HCT116 (cell line): ENCODE data around the gene ZMYND11. TPM values are rescaled to one million over a fixed set of nuclear protein-coding genes. Genes with fewer than 3 reads are reported as not detected.

Experiments used
- ATAC-seq: fragments of 200-7000 bp; cut with Tn5 transposase; 2 replicates; pipeline ENCODE4 v1.9.1; 2020; ENCODE audit warnings: mild to moderate bottlenecking, moderate library complexity
- BruUV-seq: library from RNA; stranded (reverse); fragments of 400-500 nt; replicated peaks from 2 replicates; lab custom pipeline; 2021; lab: Mats Ljungman, UMichigan
- CTCF ChIA-PET: fragments of 300-600 bp; sonication (Branson Sonifier 250); formaldehyde crosslinking; loops from one replicate; lab custom pipeline; 2021; ENCODE audit warnings: antibody characterized with exemption; lab: Charles Lee
- POLR2A ChIA-PET: fragments of 300-600, 350-600 bp; sonication (Branson Sonifier 250); formaldehyde crosslinking; loops from one replicate; lab custom pipeline; 2021; ENCODE audit warnings: antibody characterized with exemption; lab: Charles Lee
- RAD21 ChIA-PET, 2 experiments: fragments of 300-600 bp; sonication (Branson Sonifier 250); formaldehyde crosslinking; loops; one replicate each; lab custom pipeline; 2023; ENCODE audit warnings: low total read pairs in 2 of 2; ENCODE audit not compliant: uncharacterized antibody in 2 of 2, unreplicated experiment in 2 of 2, low non-redundant PET in 1 of 2; lab: Charles Lee
- DNase-seq: peaks from one replicate; pipeline ENCODE4 v3.0.0-alpha.2; 2010; ENCODE audit warnings: low read depth, low spot score
- H2AFZ ChIP-seq: fragments of 200-600 bp; shearing (Covaris generic), sonication (generic); 2 replicates; pipeline ENCODE4 v1.6.1; 2017; ENCODE audit warnings: low read depth, mixed run types, mixed read lengths, antibody characterized with exemption, low read length; ENCODE audit not compliant: poor library complexity, severe bottlenecking
- H3K27ac ChIP-seq: 2 replicates; pipeline ENCODE4 v1.5.1; 2012; ENCODE audit warnings: low read depth, low read length
- H3K27me3 ChIP-seq: fragments of 200-600 bp; sonication (generic); 2 replicates; pipeline ENCODE4 v1.6.1; 2016; ENCODE audit warnings: mixed run types, low read length, mixed read lengths; ENCODE audit not compliant: insufficient read depth
- H3K36me3 ChIP-seq, 2 experiments: fragments of 200-500 bp in 1 of 2; fragments of 200-600 bp in 1 of 2; sonication (Bioruptor generic) in 1 of 2; sonication (generic) in 1 of 2; 2 replicates each; pipeline versions ENCODE4 v1.5.1 to v1.6.1; 2014 to 2016; ENCODE audit warnings: low read length in 2 of 2, inconsistent platforms in 1 of 2, mixed read lengths in 1 of 2, mixed run types in 1 of 2; ENCODE audit not compliant: insufficient read depth in 2 of 2, control insufficient read depth in 1 of 2
- H3K4me1 ChIP-seq, 2 experiments: fragments of 200-600 bp in 1 of 2; sonication (generic) in 1 of 2; 2 replicates each; pipeline versions ENCODE4 v1.5.1 to v1.6.1; 2012 to 2017; ENCODE audit warnings: low read length in 2 of 2, inconsistent platforms in 1 of 2, mild to moderate bottlenecking in 1 of 2, mixed read lengths in 1 of 2, mixed run types in 1 of 2, moderate library complexity in 1 of 2; ENCODE audit not compliant: insufficient read depth in 2 of 2, control insufficient read depth in 1 of 2
- H3K4me2 ChIP-seq: fragments of 200-600 bp; sonication (generic); 2 replicates; pipeline ENCODE4 v1.6.1; 2017; ENCODE audit warnings: mixed run types, low read length, mixed read lengths
- H3K4me3 ChIP-seq, 2 experiments: fragments of 200-600 bp in 1 of 2; sonication (generic) in 1 of 2; replicated peaks in 1 of 2; 2 replicates each; pipeline ENCODE4 v1.5.1; 2011 to 2016; ENCODE audit warnings: low read length in 2 of 2, control low read depth in 1 of 2, low read depth in 1 of 2, mild to moderate bottlenecking in 1 of 2, mixed read lengths in 1 of 2, mixed run types in 1 of 2
- H3K79me2 ChIP-seq: fragments of 200-600 bp; sonication (generic); 2 replicates; pipeline ENCODE4 v1.6.1; 2017; ENCODE audit warnings: mild to moderate bottlenecking, mixed run types, low read length, moderate library complexity, mixed read lengths; ENCODE audit not compliant: insufficient read depth
- H3K9ac ChIP-seq: fragments of 200-600 bp; sonication (generic); 2 replicates; pipeline ENCODE4 v1.6.1; 2016; ENCODE audit warnings: low read length, mixed read lengths
- H3K9me2 ChIP-seq: fragments of 200-600 bp; sonication (generic), shearing (Covaris generic); 2 replicates; pipeline ENCODE4 v1.6.1; 2017; ENCODE audit warnings: mixed run types, mild to moderate bottlenecking, moderate library complexity; ENCODE audit not compliant: insufficient read depth
- H3K9me3 ChIP-seq, 2 experiments: fragments of 200-500 bp in 1 of 2; fragments of 200-600 bp in 1 of 2; sonication (Bioruptor generic) in 1 of 2; sonication (generic) in 1 of 2; 2 replicates each; pipeline ENCODE4 v1.6.1; 2014 to 2017; ENCODE audit warnings: low read length in 2 of 2, mixed read lengths in 2 of 2, inconsistent platforms in 1 of 2, low read depth in 1 of 2, mild to moderate bottlenecking in 1 of 2, mixed run types in 1 of 2, moderate library complexity in 1 of 2; ENCODE audit not compliant: control insufficient read depth in 1 of 2, insufficient read depth in 1 of 2
- H4K20me1 ChIP-seq: fragments of 200-600 bp; sonication (generic), shearing (Covaris generic); 2 replicates; pipeline ENCODE4 v1.6.1; 2017; ENCODE audit warnings: mixed run types, mild to moderate bottlenecking, moderate library complexity; ENCODE audit not compliant: insufficient read depth
- ATF3 ChIP-seq: IDR thresholded peaks from 2 replicates; pipeline ENCODE4 v1.6.1; 2012
- CBX3 ChIP-seq: IDR thresholded peaks from 2 replicates; pipeline ENCODE4 v1.6.1; 2012; ENCODE audit warnings: low read depth
- CEBPB ChIP-seq: IDR thresholded peaks from 2 replicates; pipeline ENCODE4 v1.6.1; 2012; ENCODE audit warnings: low read depth
- EGR1 ChIP-seq: IDR thresholded peaks from 2 replicates; pipeline ENCODE4 v1.6.1; 2012; ENCODE audit warnings: low read depth
- ELF1 ChIP-seq: IDR thresholded peaks from 2 replicates; pipeline ENCODE4 v1.6.1; 2012; ENCODE audit warnings: low read depth, borderline replicate concordance
- EZH2 ChIP-seq: fragments of 200-600 bp; sonication (generic); IDR thresholded peaks from 2 replicates; pipeline ENCODE4 v1.6.1; 2017; ENCODE audit warnings: antibody characterized with exemption, mixed run types
- EZH2phosphoT487 ChIP-seq: fragments of 200-600 bp; IDR thresholded peaks from 2 replicates; pipeline ENCODE4 v1.6.1; 2018; ENCODE audit warnings: antibody characterized with exemption, borderline replicate concordance
- FOSL1 ChIP-seq: IDR thresholded peaks from 2 replicates; pipeline ENCODE4 v1.6.1; 2012; ENCODE audit warnings: low read depth
- JUND ChIP-seq: IDR thresholded peaks from 2 replicates; pipeline ENCODE4 v1.6.1; 2012
- MAX ChIP-seq: IDR thresholded peaks from 2 replicates; pipeline ENCODE4 v1.6.1; 2012
- POLR2AphosphoS5 ChIP-seq: IDR thresholded peaks from 2 replicates; pipeline ENCODE4 v1.6.1; 2011; ENCODE audit warnings: mild to moderate bottlenecking, low read depth, low read length, moderate library complexity
- RAD21 ChIP-seq: IDR thresholded peaks from 2 replicates; pipeline ENCODE4 v1.6.1; 2012; ENCODE audit warnings: low read depth, mild to moderate bottlenecking
- REST ChIP-seq: IDR thresholded peaks from 2 replicates; pipeline ENCODE4 v1.6.1; 2012; ENCODE audit warnings: low read depth
- SP1 ChIP-seq: IDR thresholded peaks from 2 replicates; pipeline ENCODE4 v1.6.1; 2012; ENCODE audit warnings: low read depth
- YY1 ChIP-seq: IDR thresholded peaks from 2 replicates; pipeline ENCODE4 v1.6.1; 2011; ENCODE audit warnings: low read length, low read depth, moderate library complexity, mild to moderate bottlenecking; ENCODE audit not compliant: insufficient replicate concordance; ENCODE audit errors: extremely low read depth
- ZNF274 ChIP-seq: fragments of 200-500 bp; sonication (Bioruptor generic); IDR thresholded peaks from 2 replicates; pipeline ENCODE4 v1.6.1; 2014; ENCODE audit warnings: mild to moderate bottlenecking, low read depth, low read length, inconsistent platforms
- intact Hi-C: fragments of 100-400 bp; cut with micrococcal nuclease; formaldehyde crosslinking; loops from 2 replicates; pipeline ENCODE4 v1.10.0; 2022
- total RNA-seq: library from RNA; stranded (reverse); gene quantifications from one replicate; pipeline ENCODE4 v1.2.1, GENCODE V29; 2021; ENCODE audit not compliant: unreplicated experiment

ZMYND11 gene
- total RNA-seq, 1 experiment from 2014 or later: 28.3 TPM

- POLR2A ChIA-PET: no interaction called here
- no peak for ATAC-seq
- Histone ChIP-seq H3K9me2 (no peaks in the 10 kb centered on the region), H3K79me2 (no peaks in the 10 kb centered on the region), H3K9ac (no peak overlapping the region), H3K27ac (no peak overlapping the region), H3K27me3 (no peaks in the 10 kb centered on the region), H2AFZ (no peak overlapping the region), H3K4me2 (no peak overlapping the region), H3K36me3 (no peaks in the 10 kb centered on the region; a peak in 1 of 4 replicates), H3K4me1 (no peaks in the 10 kb centered on the region), H3K4me3 (no peak overlapping the region), H4K20me1 (no peaks in the 10 kb centered on the region), H3K9me3 (no peaks in the 10 kb centered on the region)
- TF ChIP-seq SP1 (no peak), CBX3 (no peak), ZNF274 (no peak), RAD21 (no peak), ELF1 (no peak), ATF3 (no peak), EZH2phosphoT487 (no peak), MAX (no peak), EGR1 (no peak), REST (no peak), POLR2AphosphoS5 (no peak), EZH2 (no peak), FOSL1 (no peak), JUND (no peak), YY1 (no peak), CEBPB (no peak)
- RAD21 ChIA-PET: no interaction called here
- CTCF ChIA-PET: interaction anchor here (1.2 kb wide), 1 partner anchor 10 kb away, joined by 4 read pairs; no protein-coding TSS in a partner anchor
- intact Hi-C loops: no loop called here
- no peak for DNase-seq
- BruUV-seq: no TSS peak
Observed at GRCh38 chr10:297567-297966, 162.3 kb downstream of the ZMYND11 start.
